SJCRH30 (cell line): ENCODE data around the gene TBC1D22A. TPM values are rescaled to one million over a fixed set of nuclear protein-coding genes. Genes with fewer than 3 reads are reported as not detected.

Source experiments
- DNase-seq, 2 experiments: peaks; one replicate each; pipeline ENCODE4 v3.0.0-alpha.2; 2015 to 2020
- H3K27ac ChIP-seq: fragments of 250-450 bp; sonication (Bioruptor Pico); 2 replicates; pipeline ENCODE4 v1.5.1; 2020; ENCODE audit warnings: mild to moderate bottlenecking, moderate library complexity
- H3K27me3 ChIP-seq: fragments of 250-450 bp; sonication (Bioruptor Pico); 2 replicates; pipeline ENCODE4 v1.5.1; 2020; ENCODE audit warnings: mild to moderate bottlenecking, moderate library complexity
- H3K36me3 ChIP-seq: fragments of 250-450 bp; sonication (Bioruptor Pico); 2 replicates; pipeline ENCODE4 v1.5.1; 2020; ENCODE audit warnings: mild to moderate bottlenecking, moderate library complexity
- H3K4me1 ChIP-seq: fragments of 250-450 bp; sonication (Bioruptor Pico); 2 replicates; pipeline ENCODE4 v1.5.1; 2020; ENCODE audit warnings: mild to moderate bottlenecking, moderate library complexity
- H3K4me3 ChIP-seq: fragments of 250-450 bp; sonication (Bioruptor Pico); 2 replicates; pipeline ENCODE4 v1.5.1; 2020; ENCODE audit warnings: mild to moderate bottlenecking, moderate library complexity
- H3K9me3 ChIP-seq: fragments of 250-450 bp; sonication (Bioruptor Pico); replicated peaks from 2 replicates; pipeline ENCODE4 v1.5.1; 2020; ENCODE audit warnings: mild to moderate bottlenecking, moderate library complexity
- total RNA-seq: library from RNA; depleted of rRNA; stranded (reverse); fragments of >200 nt; shearing (Covaris generic); gene quantifications from 2 replicates; pipeline ENCODE4 v1.2.3, GENCODE V29; 2014

TBC1D22A gene
- total RNA-seq, 1 experiment from 2014 or later, result 8.9 TPM

- no peak for DNase-seq
- no peaks in the 10 kb centered on the region for H3K27me3 ChIP-seq
- H3K27ac ChIP-seq, result peak overlapping the region; percentile 58
- no peaks in the 10 kb centered on the region for H3K9me3 ChIP-seq
- no peak overlapping the region for H3K4me3 ChIP-seq
- peaks cover 27% of the 10 kb centered on the region for H3K4me1 ChIP-seq
- H3K36me3 ChIP-seq, result no peaks in the 10 kb centered on the region
Measured at GRCh38 chr22:46769191-46769675, 6.8 kb downstream of the TBC1D22A start.

DNA sequence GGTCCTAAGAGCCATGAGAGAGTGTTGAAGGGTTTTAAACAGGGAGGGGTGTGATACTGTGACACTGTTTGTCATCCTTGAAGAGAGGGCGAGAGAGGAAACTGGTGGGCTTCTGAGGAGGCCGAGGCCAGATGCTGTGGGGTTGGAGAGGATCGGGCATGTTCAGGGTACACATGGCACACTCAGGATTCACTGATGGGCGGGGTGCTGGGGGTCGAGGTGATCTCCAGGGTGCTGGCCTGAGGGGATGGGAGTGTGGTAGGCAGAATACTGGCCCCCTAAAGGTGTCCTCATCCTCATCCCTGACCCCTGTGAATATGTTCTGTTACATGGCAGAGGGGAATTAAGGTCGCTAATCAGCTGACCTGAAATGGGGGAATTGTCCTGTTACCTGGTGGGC lies 7.3 kb downstream of the TBC1D22A start:
- Histone ChIP-seq H3K4me3 (no peak overlapping the region), H3K4me1 (peaks cover 31% of the 10 kb centered on the region), H3K27ac (peak overlapping the region; percentile 58), H3K36me3 (no peaks in the 10 kb centered on the region), H3K9me3 (no peaks in the 10 kb centered on the region), H3K27me3 (no peaks in the 10 kb centered on the region)
- no peak for DNase-seq

- Histone ChIP-seq H3K27ac (peak overlapping the region; percentile 58), H3K4me1 (peaks cover 35% of the 10 kb centered on the region), H3K4me3 (no peak overlapping the region), H3K9me3 (no peaks in the 10 kb centered on the region), H3K27me3 (no peaks in the 10 kb centered on the region), H3K36me3 (no peaks in the 10 kb centered on the region)
- DNase-seq, result peak; percentile 91 to 94
Measured at GRCh38 chr22:46770151-46770641, 7.7 kb downstream of the TBC1D22A start.

DNA sequence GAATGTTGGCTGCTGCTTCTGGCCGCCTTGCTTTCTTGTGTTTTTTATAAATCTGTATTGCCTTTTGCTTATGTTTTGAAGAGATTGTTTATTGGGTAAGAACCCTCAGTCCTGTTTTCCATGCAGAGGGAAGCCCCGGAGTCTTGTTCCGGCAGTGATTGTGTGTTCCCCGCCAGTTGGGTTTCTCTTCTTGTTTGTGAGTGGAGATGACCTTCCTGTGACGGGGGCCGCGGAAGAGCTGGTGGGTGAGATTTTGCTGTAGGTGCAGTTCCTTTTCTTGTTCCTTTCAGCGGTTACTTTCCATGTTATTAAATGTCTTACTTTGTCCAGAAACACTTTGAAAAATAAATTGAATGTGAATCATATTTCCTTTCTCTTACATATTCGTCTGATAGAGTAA lies 8.3 kb downstream of the TBC1D22A start:
- H3K27ac ChIP-seq, result peak overlapping the region; percentile 58; the same call in 1 of the 2 replicates
- H3K27me3 ChIP-seq, result no peaks in the 10 kb centered on the region
- no peak overlapping the region for H3K4me3 ChIP-seq
- no peaks in the 10 kb centered on the region for H3K36me3 ChIP-seq
- no peaks in the 10 kb centered on the region for H3K9me3 ChIP-seq
- H3K4me1 ChIP-seq, result peaks cover 35% of the 10 kb centered on the region
- DNase-seq, result no peak

GRCh38 chr22:46773076-46773475 lies 10.6 kb downstream of the TBC1D22A start:
- Histone ChIP-seq H3K27me3 (no peaks in the 10 kb centered on the region), H3K9me3 (no peaks in the 10 kb centered on the region), H3K27ac (no peak overlapping the region), H3K4me1 (peaks cover 35% of the 10 kb centered on the region), H3K4me3 (no peak overlapping the region), H3K36me3 (no peaks in the 10 kb centered on the region)
- no peak for DNase-seq

- no peak for DNase-seq
- Histone ChIP-seq H3K4me1 (peaks cover 32% of the 10 kb centered on the region), H3K27me3 (no peaks in the 10 kb centered on the region), H3K9me3 (no peaks in the 10 kb centered on the region), H3K27ac (peak overlapping the region; percentile 27; the same call in 1 of the 2 replicates), H3K4me3 (no peak overlapping the region), H3K36me3 (no peaks in the 10 kb centered on the region)
Measured at GRCh38 chr22:46774253-46774979, 12.0 kb downstream of the TBC1D22A start.

- H3K27ac ChIP-seq, result no peak overlapping the region
- no peaks in the 10 kb centered on the region for H3K9me3 ChIP-seq
- peaks cover 25% of the 10 kb centered on the region for H3K4me1 ChIP-seq
- no peaks in the 10 kb centered on the region for H3K27me3 ChIP-seq
- no peak for DNase-seq
- H3K36me3 ChIP-seq, result no peaks in the 10 kb centered on the region
- H3K4me3 ChIP-seq, result no peak overlapping the region
Measured at GRCh38 chr22:46774980-46775849, 12.8 kb downstream of the TBC1D22A start.

DNA sequence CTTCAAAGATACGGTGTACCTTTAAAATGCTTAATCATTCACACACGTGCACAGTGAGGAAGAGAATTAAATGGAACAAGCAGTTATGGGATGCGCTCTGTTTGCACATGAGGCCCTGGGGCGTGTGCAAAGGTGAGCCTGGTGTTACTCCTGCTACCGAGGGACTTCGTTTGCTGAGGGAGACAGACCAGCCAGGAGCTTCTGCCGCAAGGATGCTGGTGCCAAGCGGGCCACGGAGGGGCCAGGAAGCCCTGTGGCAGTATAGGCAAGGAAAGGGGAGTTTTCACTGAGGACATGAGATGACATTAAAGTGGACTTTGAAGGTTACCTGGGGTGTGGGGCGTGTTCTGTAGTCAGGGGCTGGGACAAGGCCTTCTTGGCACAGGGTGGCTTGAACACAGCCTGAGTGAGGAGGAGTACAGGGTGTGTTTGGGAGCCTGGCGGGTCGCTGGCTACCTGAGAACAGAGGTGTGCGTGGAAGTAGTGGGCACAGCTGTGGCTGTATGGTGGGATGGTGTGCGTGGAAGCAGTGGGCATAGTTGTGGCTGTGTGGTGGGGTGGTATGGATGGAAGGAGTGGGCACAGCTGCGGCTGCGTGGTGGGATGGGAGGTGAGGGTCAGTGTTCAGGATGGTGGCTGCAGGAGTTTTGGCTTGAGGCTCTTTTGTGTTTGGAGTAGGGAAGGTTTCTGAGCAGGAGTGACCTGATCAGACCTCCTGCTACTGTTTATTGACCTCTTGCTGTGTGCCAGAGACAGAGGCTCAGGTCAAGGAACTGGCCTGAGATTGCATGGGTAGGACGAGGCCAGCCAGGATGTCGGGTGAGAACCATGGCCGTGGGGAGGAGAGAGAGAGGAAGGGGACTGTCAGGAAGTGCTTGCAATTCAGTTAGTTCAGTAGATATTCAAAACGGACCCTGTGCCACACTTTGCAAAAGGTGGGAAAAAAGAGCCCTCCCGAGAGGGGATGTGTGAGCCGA lies 13.7 kb downstream of the TBC1D22A start:
- Histone ChIP-seq H3K4me3 (no peak overlapping the region), H3K9me3 (no peaks in the 10 kb centered on the region), H3K4me1 (peaks cover 18% of the 10 kb centered on the region), H3K36me3 (no peaks in the 10 kb centered on the region), H3K27me3 (no peaks in the 10 kb centered on the region), H3K27ac (no peak overlapping the region)
- DNase-seq, result no peak

GRCh38 chr22:46776876-46777608 lies 14.6 kb downstream of the TBC1D22A start:
- Histone ChIP-seq H3K36me3 (no peaks in the 10 kb centered on the region), H3K4me1 (peaks cover 17% of the 10 kb centered on the region), H3K27ac (no peak overlapping the region), H3K27me3 (no peaks in the 10 kb centered on the region), H3K9me3 (no peaks in the 10 kb centered on the region), H3K4me3 (no peak overlapping the region)
- DNase-seq, result no peak

GRCh38 chr22:46777609-46777970 lies 15.1 kb downstream of the TBC1D22A start:
- H3K27ac ChIP-seq, result no peak overlapping the region
- no peaks in the 10 kb centered on the region for H3K9me3 ChIP-seq
- H3K4me1 ChIP-seq, result peaks cover 17% of the 10 kb centered on the region
- H3K27me3 ChIP-seq, result no peaks in the 10 kb centered on the region
- no peak overlapping the region for H3K4me3 ChIP-seq
- no peaks in the 10 kb centered on the region for H3K36me3 ChIP-seq
- no peak for DNase-seq

DNA sequence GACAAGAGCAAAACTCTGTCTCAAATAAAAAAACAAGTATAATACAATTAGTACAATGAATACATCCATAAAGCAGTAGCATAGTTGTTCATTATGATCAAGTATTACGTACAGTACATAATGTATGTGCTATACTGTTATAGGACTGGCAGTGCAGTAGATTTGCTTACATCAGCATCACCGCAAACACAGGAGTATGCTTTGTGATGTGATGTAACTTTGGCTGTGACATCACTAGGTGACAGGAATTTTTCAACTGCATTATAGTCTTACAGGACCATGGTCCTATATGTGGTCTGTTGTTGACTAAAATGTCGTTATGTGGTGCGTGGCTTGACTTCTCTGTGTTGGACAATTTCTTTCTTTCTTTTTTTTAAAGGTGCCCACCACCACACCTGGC lies 16.6 kb downstream of the TBC1D22A start:
- Histone ChIP-seq H3K4me3 (no peak overlapping the region), H3K36me3 (0 out of 2 replicates have a peak, but pooled peaks cover 2% of the 10 kb centered on the region), H3K9me3 (no peaks in the 10 kb centered on the region), H3K27me3 (no peaks in the 10 kb centered on the region), H3K27ac (no peak overlapping the region), H3K4me1 (peaks cover 11% of the 10 kb centered on the region)
- DNase-seq, result no peak

DNA sequence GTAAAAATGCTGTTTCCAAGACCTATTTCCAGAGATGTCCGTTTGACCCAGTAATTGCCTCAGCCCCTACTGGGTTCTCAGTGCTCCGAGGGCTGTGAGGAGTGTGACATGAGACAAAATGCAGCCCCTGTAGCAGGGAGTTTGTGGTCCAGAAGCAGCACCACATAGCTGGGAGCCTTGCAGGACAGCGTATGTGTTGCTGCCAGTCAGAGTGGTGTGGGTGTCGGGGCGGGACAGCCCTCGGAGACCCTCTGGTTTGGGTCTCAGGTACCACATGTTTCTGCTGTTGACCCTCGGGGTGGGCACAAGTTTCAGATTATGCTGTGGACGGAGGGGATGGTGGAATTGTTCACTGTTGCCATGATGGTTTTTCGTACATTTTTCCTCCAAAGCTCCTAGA lies 17.2 kb downstream of the TBC1D22A start:
- Histone ChIP-seq H3K4me1 (peaks cover 5% of the 10 kb centered on the region), H3K27ac (no peak overlapping the region), H3K4me3 (no peak overlapping the region), H3K36me3 (0 out of 2 replicates have a peak, but pooled peaks cover 2% of the 10 kb centered on the region), H3K9me3 (no peaks in the 10 kb centered on the region), H3K27me3 (no peaks in the 10 kb centered on the region)
- DNase-seq, result no peak

DNA sequence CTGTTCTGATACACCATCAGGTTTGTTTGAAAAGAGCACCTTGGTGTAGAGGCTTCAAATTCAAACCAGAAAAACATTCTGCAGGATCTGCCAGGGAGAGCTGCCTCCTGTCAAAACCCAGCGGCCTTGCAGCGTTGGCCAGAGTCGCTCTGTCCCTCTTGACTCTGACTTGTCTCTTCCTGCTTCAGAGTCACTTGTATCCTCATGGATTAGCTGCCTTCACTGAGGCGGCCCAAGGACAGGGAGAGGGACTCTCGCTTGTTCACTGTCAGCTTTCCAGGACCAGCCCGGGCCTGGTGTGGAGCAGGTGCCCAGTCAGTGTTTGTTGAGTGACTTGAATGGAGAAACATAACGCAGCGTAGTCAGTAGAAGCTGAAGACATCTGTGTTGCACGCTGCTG lies 18.0 kb downstream of the TBC1D22A start:
- Histone ChIP-seq H3K4me1 (no peaks in the 10 kb centered on the region), H3K36me3 (0 out of 2 replicates have a peak, but pooled peaks cover 2% of the 10 kb centered on the region), H3K27me3 (no peaks in the 10 kb centered on the region), H3K9me3 (no peaks in the 10 kb centered on the region), H3K27ac (no peak overlapping the region), H3K4me3 (no peak overlapping the region)
- no peak for DNase-seq

DNA sequence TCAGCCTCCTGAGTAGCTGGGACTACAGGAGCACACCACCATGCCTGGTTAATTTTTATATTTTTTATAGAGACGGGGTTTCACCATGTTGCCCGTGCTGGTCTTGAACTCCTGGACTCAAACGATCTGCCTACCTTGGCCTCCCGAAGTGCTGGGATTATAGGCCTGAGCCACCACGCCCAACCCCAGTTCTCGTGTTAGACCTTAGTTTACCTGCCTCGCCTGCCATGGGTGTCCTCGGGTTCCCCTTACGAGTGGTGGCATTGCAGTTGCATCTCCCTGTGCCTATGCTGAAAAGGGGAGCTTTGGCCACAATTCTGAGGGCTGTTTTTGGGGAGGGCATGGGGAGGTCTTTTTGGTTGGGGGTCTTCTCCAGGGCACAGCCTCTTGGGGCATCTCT lies 18.8 kb downstream of the TBC1D22A start:
- Histone ChIP-seq H3K36me3 (0 out of 2 replicates have a peak, but pooled peaks cover 2% of the 10 kb centered on the region), H3K9me3 (no peaks in the 10 kb centered on the region), H3K27me3 (no peaks in the 10 kb centered on the region), H3K4me3 (no peak overlapping the region), H3K27ac (no peak overlapping the region), H3K4me1 (no peaks in the 10 kb centered on the region)
- no peak for DNase-seq
